Transverse colon (tissue), 4 donors: ENCODE data around the gene CHCT1.
"Not testable (repeated sequence)": the region's sequence is repeated elsewhere in the genome, so short reads cannot be mapped to it uniquely, and the experiment has no call there.

Experiments used
- CTCF ChIP-seq, 5 experiments: fragments of 200-600 bp in 3 of 5; fragments of 450-650 bp in 2 of 5; sonication (generic) in 3 of 5; IDR thresholded peaks; 1 replicate in 2 of 5; 2 replicates in 3 of 5; pipeline ENCODE4 v1.5.1; 2016 to 2017; ENCODE audit warnings: antibody characterized with exemption in 5 of 5, inconsistent platforms in 3 of 5, mild to moderate bottlenecking in 2 of 5, moderate library complexity in 1 of 5
- POLR2AphosphoS5 ChIP-seq, 3 donors: sonication (generic); formaldehyde crosslinking; IDR thresholded peaks; one replicate each; pipeline ENCODE4 v1.6.1; 2016; ENCODE audit warnings: antibody characterized with exemption in 3 of 3

- TF ChIP-seq CTCF, POLR2AphosphoS5 (IDR thresholded peaks at IDR 0.05): not testable (repeated sequence)
These were observed 3.3 kb upstream of the CHCT1 start for GRCh38 chr17:60419003-60419402.
